AG10803 (cell line): ENCODE data around the gene CAVIN2.

Experiments used
- DNase-seq: peaks from one replicate; pipeline ENCODE4 v3.0.0; 2010; ENCODE audit warnings: low read depth
- H3K4me3 ChIP-seq: 2 replicates; pipeline ENCODE4 v1.5.1; 2011; ENCODE audit warnings: mild to moderate bottlenecking, low read length, control low read depth
- CTCF ChIP-seq: conservative IDR thresholded peaks from 2 replicates; pipeline ENCODE4 v1.5.1; 2011; ENCODE audit warnings: mild to moderate bottlenecking, low read length, control low read depth, inconsistent platforms

The CAVIN2 gene

GRCh38 chr2:191888400-191889166, 41.7 kb upstream of the CAVIN2 start:
- TF ChIP-seq CTCF = no peak
- no peak for DNase-seq
- H3K4me3 ChIP-seq = no peak overlapping the region

GRCh38 chr2:191885650-191886049, 38.8 kb upstream of the CAVIN2 start:
- DNase-seq = no peak
- H3K4me3 ChIP-seq = no peak overlapping the region
- TF ChIP-seq CTCF = no peak

GRCh38 chr2:191885098-191885497, 38.2 kb upstream of the CAVIN2 start:
- H3K4me3 ChIP-seq = no peak overlapping the region
- DNase-seq = no peak
- TF ChIP-seq CTCF = no peak

GRCh38 chr2:191881982-191882816, 35.3 kb upstream of the CAVIN2 start:
- no peak for DNase-seq
- no peak overlapping the region for H3K4me3 ChIP-seq
- TF ChIP-seq CTCF = no peak

- no peak overlapping the region for H3K4me3 ChIP-seq
- DNase-seq = peak; percentile 90
- no peak for TF ChIP-seq CTCF
Measured at GRCh38 chr2:191878548-191879279, 31.8 kb upstream of the CAVIN2 start.

- no peak for TF ChIP-seq CTCF
Measured at GRCh38 chr2:191877875-191878274, 31.0 kb upstream of the CAVIN2 start.

More at GRCh38 chr2:191877875-191878274, 31.0 kb upstream of the CAVIN2 start:
- H3K4me3 ChIP-seq = no peak overlapping the region
- no peak for DNase-seq
